ENCODE data around the gene ZNF576. TPM values are rescaled to one million over a fixed set of nuclear protein-coding genes. Genes with fewer than 3 reads are reported as not detected.

The ZNF576 gene
- total RNA-seq, 1 donor from 2014 or later = 13.8 TPM

GRCh38 chr19:43605875-43606568, 9.6 kb downstream of the ZNF576 start:
- Histone ChIP-seq H3K4me2 (ENCODE audit: low read length) (no peak overlapping the region), H3K27me3 (ENCODE audit: insufficient read depth, low read length) (no peaks in the 10 kb centered on the region), H3K36me3 (ENCODE audit: insufficient read depth, low read length) (no peaks in the 10 kb centered on the region), H2AFZ (ENCODE audit: low read depth, low read length) (no peak overlapping the region), H3K9ac (ENCODE audit: low read length) (no peak overlapping the region), H3K4me1 (ENCODE audit: insufficient read depth, low read length) (peaks cover 11% of the 10 kb centered on the region), H4K20me1 (ENCODE audit: insufficient read depth, low read length) (peaks cover 26% of the 10 kb centered on the region), H3K4me3 (ENCODE audit: insufficient read depth, low read depth, low read length) (no peak overlapping the region), H3K79me2 (ENCODE audit: insufficient read depth, low read length) (peaks cover 26% of the 10 kb centered on the region), H3K27ac (ENCODE audit: low read depth, low read length) (no peak overlapping the region), H3K9me3 (ENCODE audit: insufficient read depth, low read depth, low read length) (no peaks in the 10 kb centered on the region)
- DNase-seq (ENCODE audit: low read depth) (no peak), FAIRE-seq (no peak)
- Mint-ChIP-seq H3K27ac (ENCODE audit: unreplicated experiment) (no peak overlapping the region), H3K36me3 (ENCODE audit: low read depth, unreplicated experiment) (peaks cover 10% of the 10 kb centered on the region), H3K4me1 (ENCODE audit: low read depth, unreplicated experiment) (peaks cover 6% of the 10 kb centered on the region), H3K9me3 (ENCODE audit: unreplicated experiment) (no peaks in the 10 kb centered on the region), H3K27me3 (ENCODE audit: low read depth, unreplicated experiment) (no peaks in the 10 kb centered on the region), H3K4me3 (ENCODE audit: unreplicated experiment) (no peak overlapping the region)
- no peak for TF ChIP-seq EZH2 (IDR thresholded peaks at IDR 0.05; ENCODE audit: insufficient read depth, low read length)
- TF ChIP-seq CTCF (IDR thresholded peaks at IDR 0.05; ENCODE audit: insufficient read depth, low read depth, low read length) = no peak

GRCh38 chr19:43606569-43607229, 10.3 kb downstream of the ZNF576 start:
- H3K36me3 Mint-ChIP-seq (ENCODE audit: low read depth, unreplicated experiment) = peaks cover 14% of the 10 kb centered on the region
- peaks cover 6% of the 10 kb centered on the region for H3K4me1 Mint-ChIP-seq (ENCODE audit: low read depth, unreplicated experiment)
- H3K27me3 Mint-ChIP-seq (ENCODE audit: low read depth, unreplicated experiment) = no peaks in the 10 kb centered on the region
- Histone ChIP-seq H3K27me3 (ENCODE audit: insufficient read depth, low read length) (no peaks in the 10 kb centered on the region), H3K4me1 (ENCODE audit: insufficient read depth, low read length) (peaks cover 13% of the 10 kb centered on the region), H3K79me2 (ENCODE audit: insufficient read depth, low read length) (peaks cover 31% of the 10 kb centered on the region), H4K20me1 (ENCODE audit: insufficient read depth, low read length) (peaks cover 31% of the 10 kb centered on the region), H3K9ac (ENCODE audit: low read length) (no peak overlapping the region), H3K36me3 (ENCODE audit: insufficient read depth, low read length) (no peaks in the 10 kb centered on the region), H3K4me2 (ENCODE audit: low read length) (no peak overlapping the region), H3K9me3 (ENCODE audit: insufficient read depth, low read depth, low read length) (no peaks in the 10 kb centered on the region), H3K27ac (ENCODE audit: low read depth, low read length) (no peak overlapping the region), H3K4me3 (ENCODE audit: insufficient read depth, low read depth, low read length) (no peak overlapping the region), H2AFZ (ENCODE audit: low read depth, low read length) (no peak overlapping the region)
- H3K9me3 Mint-ChIP-seq (ENCODE audit: unreplicated experiment) = no peaks in the 10 kb centered on the region
- FAIRE-seq (no peak), DNase-seq (ENCODE audit: low read depth) (no peak)
- no peak for TF ChIP-seq CTCF (IDR thresholded peaks at IDR 0.05; ENCODE audit: insufficient read depth, low read depth, low read length)
- no peak for TF ChIP-seq EZH2 (IDR thresholded peaks at IDR 0.05; ENCODE audit: insufficient read depth, low read length)
- no peak overlapping the region for H3K27ac Mint-ChIP-seq (ENCODE audit: unreplicated experiment)
- no peak overlapping the region for H3K4me3 Mint-ChIP-seq (ENCODE audit: unreplicated experiment)
